Measurements from ENCODE around the gene COG7.

DNA sequence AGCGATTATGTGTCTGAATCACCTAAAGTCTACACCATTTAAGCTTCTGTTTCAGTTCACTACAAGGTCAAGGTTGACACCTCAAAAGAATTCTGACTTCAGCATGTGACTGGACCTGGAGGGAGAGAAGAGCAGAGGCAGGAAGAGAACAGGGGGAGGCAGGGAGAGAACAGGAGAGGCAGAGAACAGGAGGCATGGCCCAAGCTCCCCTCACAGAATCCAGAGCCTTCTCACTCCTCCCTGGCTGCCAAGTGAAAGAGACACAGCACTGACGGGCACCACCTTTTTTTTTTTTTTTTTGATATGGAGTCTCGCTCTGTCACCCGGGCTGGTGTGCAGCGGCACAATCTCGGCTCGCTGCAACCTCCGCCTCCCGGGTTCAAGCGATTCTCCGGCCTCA lies 45.9 kb upstream of the COG7 start:
- TF ChIP-seq, protein P1, sequence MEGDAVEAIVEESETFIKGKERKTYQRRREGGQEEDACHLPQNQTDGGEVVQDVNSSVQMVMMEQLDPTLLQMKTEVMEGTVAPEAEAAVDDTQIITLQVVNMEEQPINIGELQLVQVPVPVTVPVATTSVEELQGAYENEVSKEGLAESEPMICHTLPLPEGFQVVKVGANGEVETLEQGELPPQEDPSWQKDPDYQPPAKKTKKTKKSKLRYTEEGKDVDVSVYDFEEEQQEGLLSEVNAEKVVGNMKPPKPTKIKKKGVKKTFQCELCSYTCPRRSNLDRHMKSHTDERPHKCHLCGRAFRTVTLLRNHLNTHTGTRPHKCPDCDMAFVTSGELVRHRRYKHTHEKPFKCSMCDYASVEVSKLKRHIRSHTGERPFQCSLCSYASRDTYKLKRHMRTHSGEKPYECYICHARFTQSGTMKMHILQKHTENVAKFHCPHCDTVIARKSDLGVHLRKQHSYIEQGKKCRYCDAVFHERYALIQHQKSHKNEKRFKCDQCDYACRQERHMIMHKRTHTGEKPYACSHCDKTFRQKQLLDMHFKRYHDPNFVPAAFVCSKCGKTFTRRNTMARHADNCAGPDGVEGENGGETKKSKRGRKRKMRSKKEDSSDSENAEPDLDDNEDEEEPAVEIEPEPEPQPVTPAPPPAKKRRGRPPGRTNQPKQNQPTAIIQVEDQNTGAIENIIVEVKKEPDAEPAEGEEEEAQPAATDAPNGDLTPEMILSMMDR (IDR thresholded peaks at IDR 0.05; ENCODE audit: extremely low read depth in 1 of 2, insufficient read depth in 1 of 2, low read depth in 1 of 2, low read length in 2 of 2), result no peak
- TF ChIP-seq POLR2AphosphoS5 (IDR thresholded peaks at IDR 0.05; ENCODE audit: insufficient read depth, low read depth, low read length), result no peak
